Measurements from ENCODE around the gene UGT1A1.
A peak's percentile ranks its signal among the peaks of the same experiment; 100 is the strongest.

The UGT1A1 gene

GRCh38 chr2:233760043-233760442 lies at the start of gene UGT1A1:
TSS of gene UGT1A1 (plus strand) at chr2:233760270. CDS start at chr2:233760288, 18 bp downstream.
- no peak for TF ChIP-seq FOXM1 (IDR thresholded peaks at IDR 0.05; ENCODE audit: borderline replicate concordance, low read depth)
- TF ChIP-seq MAX (IDR thresholded peaks at IDR 0.05) = no peak
- TF ChIP-seq RAD21 (IDR thresholded peaks at IDR 0.05; ENCODE audit: low read depth) = no peak
- TF ChIP-seq EGR1 (IDR thresholded peaks at IDR 0.05) = no peak
- TF ChIP-seq TEAD4 (IDR thresholded peaks at IDR 0.05) = no peak

GRCh38 chr2:233711312-233712008 lies 48.6 kb upstream of the UGT1A1 start:
- peak; percentile 84 for TF ChIP-seq RAD21 (IDR thresholded peaks at IDR 0.05; ENCODE audit: low read depth)
- no peak for TF ChIP-seq CREB1 (IDR thresholded peaks at IDR 0.05; ENCODE audit: low read depth)
- no peak for TF ChIP-seq EP300 (IDR thresholded peaks at IDR 0.05; ENCODE audit: borderline replicate concordance)

- TF ChIP-seq RAD21 (IDR thresholded peaks at IDR 0.05; ENCODE audit: low read depth) = no peak
- no peak for TF ChIP-seq FOXM1 (IDR thresholded peaks at IDR 0.05; ENCODE audit: borderline replicate concordance, low read depth)
- TF ChIP-seq NFIC (IDR thresholded peaks at IDR 0.05) = no peak
- TF ChIP-seq CREB1 (IDR thresholded peaks at IDR 0.05; ENCODE audit: low read depth) = no peak
- TF ChIP-seq USF1 (IDR thresholded peaks at IDR 0.05) = no peak
- no peak for TF ChIP-seq ZBTB7A (IDR thresholded peaks at IDR 0.05; ENCODE audit: low read depth)
- no peak for TF ChIP-seq EGR1 (IDR thresholded peaks at IDR 0.05)
- TF ChIP-seq MAX (IDR thresholded peaks at IDR 0.05) = no peak
- no peak for TF ChIP-seq TEAD4 (IDR thresholded peaks at IDR 0.05)
- no peak for TF ChIP-seq REST (IDR thresholded peaks at IDR 0.05; ENCODE audit: low read depth)
- TF ChIP-seq TCF12 (IDR thresholded peaks at IDR 0.05; ENCODE audit: low read depth) = no peak
- no peak for TF ChIP-seq TAF1 (IDR thresholded peaks at IDR 0.05; ENCODE audit: low read depth)
- TF ChIP-seq YY1 (IDR thresholded peaks at IDR 0.05; ENCODE audit: low read depth) = no peak
- no peak for TF ChIP-seq EP300 (IDR thresholded peaks at IDR 0.05; ENCODE audit: borderline replicate concordance)
- TF ChIP-seq CEBPB (IDR thresholded peaks at IDR 0.05) = no peak
Observed at GRCh38 chr2:233712611-233713261, 47.3 kb upstream of the UGT1A1 start, which contains the start of gene UGT1A5. TSS of gene UGT1A5 (plus strand) at chr2:233712907. CDS start at chr2:233712992, 85 bp downstream.

GRCh38 chr2:233713262-233713615 lies 46.8 kb upstream of the UGT1A1 start:
- TF ChIP-seq RAD21 (IDR thresholded peaks at IDR 0.05; ENCODE audit: low read depth) = no peak
- no peak for TF ChIP-seq YY1 (IDR thresholded peaks at IDR 0.05; ENCODE audit: low read depth)
- no peak for TF ChIP-seq EGR1 (IDR thresholded peaks at IDR 0.05)
- no peak for TF ChIP-seq EP300 (IDR thresholded peaks at IDR 0.05; ENCODE audit: borderline replicate concordance)
- TF ChIP-seq USF1 (IDR thresholded peaks at IDR 0.05) = no peak
- no peak for TF ChIP-seq CEBPB (IDR thresholded peaks at IDR 0.05)
- TF ChIP-seq REST (IDR thresholded peaks at IDR 0.05; ENCODE audit: low read depth) = no peak
- no peak for TF ChIP-seq MAX (IDR thresholded peaks at IDR 0.05)
- no peak for TF ChIP-seq TAF1 (IDR thresholded peaks at IDR 0.05; ENCODE audit: low read depth)
- TF ChIP-seq ZBTB7A (IDR thresholded peaks at IDR 0.05; ENCODE audit: low read depth) = no peak
- no peak for TF ChIP-seq CREB1 (IDR thresholded peaks at IDR 0.05; ENCODE audit: low read depth)
- no peak for TF ChIP-seq FOXM1 (IDR thresholded peaks at IDR 0.05; ENCODE audit: borderline replicate concordance, low read depth)

GRCh38 chr2:233714121-233714520 lies 45.9 kb upstream of the UGT1A1 start:
- TF ChIP-seq USF1 (IDR thresholded peaks at IDR 0.05) = no peak
- TF ChIP-seq EGR1 (IDR thresholded peaks at IDR 0.05) = no peak
- no peak for TF ChIP-seq CEBPB (IDR thresholded peaks at IDR 0.05)

Measured in Ishikawa (cell line).